Hematopoietic multipotent progenitor cell (in vitro differentiated cells): ENCODE results near the gene ZMIZ1. TPM values are rescaled to one million over a fixed set of nuclear protein-coding genes. Genes with fewer than 3 reads are reported as not detected.

ENCODE experiments used
- DNase-seq, 3 donors: peaks; one replicate each; pipeline ENCODE4 v3.0.0-alpha.2; 2011 to 2015; ENCODE audit warnings: low read depth in 2 of 3, low spot score in 2 of 3
- total RNA-seq: library from RNA; depleted of rRNA; stranded (reverse); fragments of >200 nt; gene quantifications from one replicate; pipeline ENCODE4 v1.2.3, GENCODE V29; 2012

The ZMIZ1 gene
- total RNA-seq, 1 donor = 114 TPM

DNA sequence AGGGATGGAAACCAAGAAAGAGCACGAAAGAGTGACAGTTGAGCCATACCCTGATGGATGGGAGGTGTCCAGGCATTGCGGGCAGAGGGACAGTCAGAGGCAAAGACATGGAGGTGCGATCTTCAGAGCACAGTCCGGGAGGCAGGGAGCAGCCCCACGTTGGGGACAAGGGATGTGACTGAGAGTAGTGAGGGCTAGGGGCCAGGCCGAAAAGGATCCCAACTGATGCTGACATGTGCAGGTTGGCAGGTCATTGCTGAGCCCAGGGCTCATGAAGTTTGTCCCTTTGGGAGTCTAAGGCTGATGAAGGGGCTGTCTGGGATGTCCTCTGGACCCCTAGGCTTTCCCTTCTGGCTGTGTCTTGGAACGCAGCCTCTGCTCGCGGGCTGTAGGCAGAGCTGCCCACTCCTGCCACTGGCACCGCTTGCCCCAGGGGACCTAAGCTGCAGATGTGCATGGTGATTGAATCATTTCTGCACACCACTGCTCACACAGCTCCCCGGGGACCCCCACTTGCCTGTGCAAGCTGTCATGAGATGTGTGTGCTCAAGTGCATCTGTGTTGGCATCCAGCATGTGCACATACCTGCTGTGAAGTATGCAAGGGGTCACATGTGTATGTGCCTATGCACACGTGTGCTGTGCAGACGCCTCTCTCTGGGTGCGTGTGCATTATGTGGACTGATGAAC lies 125.1 kb downstream of the ZMIZ1 start:
- no peak for DNase-seq

GRCh38 chr10:79195091-79195923 lies 126.5 kb downstream of the ZMIZ1 start:
- DNase-seq = peak; percentile 57 to 89 (median 83)

- peak; percentile 45 to 71 (median 66) for DNase-seq
Observed at GRCh38 chr10:79196470-79197461, 128.0 kb downstream of the ZMIZ1 start.

DNA sequence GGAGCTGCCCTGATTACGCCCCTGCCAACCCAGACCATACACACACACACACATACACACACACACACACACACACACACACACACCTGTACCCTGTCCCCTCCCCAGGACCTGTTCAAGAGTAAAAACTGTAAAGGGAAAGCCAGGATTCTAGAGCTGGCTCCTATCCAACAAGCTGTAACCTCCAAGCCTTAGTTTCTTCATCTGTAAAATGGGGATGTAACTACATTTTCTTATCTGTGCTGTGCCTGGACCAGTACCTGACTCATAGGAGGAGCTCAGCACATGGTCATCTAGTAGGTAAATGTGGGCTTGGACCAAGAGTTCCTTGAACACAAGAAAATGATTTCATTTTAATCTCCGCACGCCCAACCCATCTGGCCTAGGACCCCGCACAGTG lies 128.8 kb downstream of the ZMIZ1 start:
- DNase-seq = no peak

- DNase-seq = no peak
Observed at GRCh38 chr10:79200346-79200745, 131.6 kb downstream of the ZMIZ1 start.

GRCh38 chr10:79201706-79202105 lies 132.9 kb downstream of the ZMIZ1 start:
- DNase-seq = no peak

DNA sequence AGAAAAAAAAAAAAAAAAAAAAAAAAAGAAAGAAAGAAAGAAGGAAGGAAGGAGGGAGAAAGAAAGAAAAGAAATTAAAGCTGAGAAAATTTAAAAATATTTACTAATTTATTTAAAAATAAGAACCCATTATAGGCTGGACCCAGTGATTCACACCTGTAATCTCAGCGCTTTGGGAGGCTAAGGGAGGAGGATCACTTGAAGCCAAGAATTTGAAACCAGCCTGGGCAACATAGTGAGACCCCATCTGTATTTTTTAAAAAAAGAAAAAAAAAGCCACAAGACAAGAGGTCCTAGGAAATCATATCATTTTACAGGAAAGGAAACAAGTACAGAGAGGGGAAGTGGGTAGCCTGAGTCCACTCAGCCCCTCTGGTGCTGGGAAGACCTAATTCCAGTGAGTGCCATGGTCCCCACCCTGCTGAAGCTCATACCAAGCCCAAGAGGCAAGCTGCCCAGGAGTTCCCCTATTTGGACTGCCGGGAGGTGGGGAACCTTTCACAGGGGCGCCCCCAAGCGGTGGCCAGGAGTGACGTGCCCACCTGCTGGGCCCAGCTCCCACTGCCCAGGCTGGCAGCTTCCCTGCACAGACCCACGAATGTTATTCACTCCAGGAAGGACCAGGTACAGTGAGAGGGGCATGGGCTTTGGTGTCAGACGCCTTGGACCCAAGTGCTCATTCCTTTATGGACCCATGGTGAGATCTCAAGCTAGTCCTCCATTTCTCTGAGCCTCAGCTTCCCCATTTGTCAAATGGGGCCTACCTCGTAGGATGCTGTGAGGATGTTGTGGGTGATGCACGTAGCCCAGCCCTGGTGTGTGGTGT lies 133.6 kb downstream of the ZMIZ1 start:
- DNase-seq = peak in 2 of 3 donors; percentile 67 to 76

- no peak for DNase-seq
Observed at GRCh38 chr10:79203014-79203644, 134.4 kb downstream of the ZMIZ1 start.

DNA sequence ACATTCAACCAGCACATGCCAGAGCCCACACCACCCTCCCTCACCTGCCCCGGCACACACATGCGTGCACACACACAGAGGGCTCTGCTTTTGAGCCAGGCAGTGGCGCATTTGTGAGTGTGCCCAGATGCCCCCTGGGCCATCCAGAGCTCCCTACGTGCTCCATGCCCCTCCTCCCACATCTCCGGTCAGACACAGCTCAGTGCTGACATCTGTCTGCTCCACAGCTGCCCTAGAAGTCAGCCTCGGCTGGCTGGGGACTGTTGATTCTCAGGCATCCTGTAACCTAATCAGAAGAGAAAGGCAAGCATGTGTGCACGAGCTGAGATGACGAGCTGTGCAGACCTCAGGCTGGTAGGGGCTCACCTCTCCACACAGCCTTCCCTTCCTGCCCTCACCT lies 135.1 kb downstream of the ZMIZ1 start:
- DNase-seq = no peak

DNA sequence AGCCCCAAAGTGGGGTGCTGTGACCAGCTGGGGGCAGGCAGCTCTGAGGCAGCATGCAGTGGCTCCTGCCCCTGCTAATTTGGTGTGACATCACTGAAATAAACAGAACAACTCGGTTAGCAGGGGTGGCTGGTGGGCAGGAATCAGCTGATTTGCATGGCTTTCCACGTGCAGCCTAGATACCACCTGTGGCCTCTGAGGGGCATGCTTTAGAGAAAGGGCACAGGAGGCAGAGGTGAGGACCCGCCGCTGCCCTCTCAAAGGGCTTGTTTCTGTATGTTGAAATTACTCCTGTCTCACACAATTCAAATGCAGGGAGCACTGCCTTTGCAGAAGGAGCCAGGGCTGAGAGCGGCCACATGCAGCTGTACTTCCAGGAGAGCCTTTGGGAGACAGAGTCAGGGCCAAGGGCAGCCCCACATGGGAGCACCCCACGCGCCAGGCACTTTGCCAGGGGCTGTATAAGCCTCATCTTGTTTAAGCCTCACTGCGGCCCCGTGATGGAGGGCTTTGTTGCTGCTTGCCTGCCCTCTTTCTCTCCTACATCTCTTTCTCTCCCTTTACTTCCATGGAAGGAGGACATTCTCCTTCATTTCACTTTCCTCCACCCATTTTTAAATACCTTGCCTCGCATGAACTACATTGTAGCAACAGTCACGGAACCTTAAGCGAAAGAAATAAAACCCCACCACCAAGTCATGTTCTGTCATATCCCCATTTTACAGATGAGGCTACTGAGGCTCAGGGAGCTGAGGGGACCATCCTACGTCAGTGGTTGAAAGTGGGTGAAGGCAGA lies 137.7 kb downstream of the ZMIZ1 start:
- no peak for DNase-seq

GRCh38 chr10:79207096-79207357 lies 138.3 kb downstream of the ZMIZ1 start:
- DNase-seq = no peak

DNA sequence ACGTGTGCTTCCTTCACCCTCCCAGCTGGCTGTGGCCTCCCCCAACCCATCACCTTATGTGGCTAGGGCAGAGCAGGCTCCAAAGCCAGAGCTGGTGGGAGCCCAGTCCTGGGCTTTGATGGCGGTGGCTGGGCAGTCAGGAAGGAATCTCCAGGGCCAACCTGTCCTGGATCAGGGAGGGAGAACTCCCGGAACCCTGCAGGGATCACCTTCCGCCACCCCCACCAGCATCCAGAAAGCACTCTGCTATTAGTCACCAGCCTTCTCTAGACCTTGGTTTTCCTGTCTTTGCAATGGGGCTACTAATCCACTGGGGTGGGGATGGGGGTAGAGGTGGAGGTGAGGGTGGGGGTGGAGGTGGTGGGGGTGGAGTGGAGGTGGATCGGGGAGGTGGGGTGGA lies 139.0 kb downstream of the ZMIZ1 start:
- no peak for DNase-seq

GRCh38 chr10:79208251-79208983 lies 139.7 kb downstream of the ZMIZ1 start:
- no peak for DNase-seq

DNA sequence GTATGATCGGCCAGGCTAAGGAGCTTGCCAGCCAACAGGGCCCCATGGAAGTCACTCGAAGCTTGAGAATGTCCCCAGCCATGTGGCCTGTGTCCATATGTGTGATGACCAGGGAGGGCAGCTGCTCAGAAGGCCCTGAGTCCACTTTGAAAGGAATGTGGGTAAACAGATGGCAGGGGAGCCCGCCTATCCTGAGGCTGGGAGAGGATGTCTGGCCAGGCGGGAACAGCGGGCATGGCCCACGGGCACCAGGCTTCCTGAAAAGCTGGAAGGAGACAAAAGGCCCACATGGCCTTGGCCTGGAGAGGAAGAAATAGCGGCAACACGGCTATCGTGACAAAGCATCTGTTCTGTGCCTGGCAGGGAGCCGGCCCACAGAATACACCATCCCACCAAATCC lies 140.6 kb downstream of the ZMIZ1 start:
- no peak for DNase-seq

DNA sequence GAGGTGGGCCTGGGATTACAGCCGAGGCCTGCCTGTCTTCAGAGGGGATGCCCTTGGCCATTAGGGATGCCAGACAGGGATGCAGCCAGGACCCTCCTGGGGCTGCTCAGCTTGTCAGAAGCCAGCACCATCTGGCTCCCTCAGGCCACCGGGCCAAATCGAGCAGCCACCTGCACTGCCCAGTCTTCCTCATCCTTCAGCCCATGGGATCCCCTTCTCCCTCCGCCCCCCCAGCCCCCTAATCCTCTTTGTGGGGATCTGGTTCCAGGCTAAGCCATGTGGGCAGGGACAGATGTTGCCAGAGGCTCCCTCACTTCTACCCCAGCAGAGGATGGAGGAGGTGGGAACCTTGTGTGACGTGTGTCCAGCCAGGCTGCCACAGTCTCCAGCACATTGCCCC lies 141.1 kb downstream of the ZMIZ1 start:
- DNase-seq = no peak

GRCh38 chr10:79210672-79211071 lies 141.9 kb downstream of the ZMIZ1 start:
- no peak for DNase-seq

DNA sequence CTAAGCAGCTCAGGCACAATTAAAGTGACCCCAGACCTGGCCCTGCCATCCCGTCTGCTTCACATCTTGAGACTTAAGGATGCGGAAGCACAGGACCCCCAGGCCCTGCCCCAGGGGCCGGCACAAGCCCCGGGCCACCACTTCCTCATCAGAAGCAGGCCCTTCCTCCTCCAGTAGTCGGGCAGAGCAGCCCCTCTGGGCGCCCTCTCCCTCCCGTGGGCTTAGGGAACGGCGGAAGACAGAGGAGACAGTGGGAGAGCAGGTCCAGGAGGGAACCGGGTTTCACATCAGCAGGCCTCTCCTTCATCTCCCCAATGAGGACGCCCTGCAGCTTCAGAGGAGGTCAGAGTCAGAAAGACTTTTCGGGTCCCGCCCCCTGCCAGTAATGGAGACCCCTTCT lies 142.8 kb downstream of the ZMIZ1 start:
- no peak for DNase-seq

GRCh38 chr10:79215531-79215930 lies 146.8 kb downstream of the ZMIZ1 start:
- no peak for DNase-seq
